ENCODE measurements around the gene WDR93.

Gene WDR93

DNA sequence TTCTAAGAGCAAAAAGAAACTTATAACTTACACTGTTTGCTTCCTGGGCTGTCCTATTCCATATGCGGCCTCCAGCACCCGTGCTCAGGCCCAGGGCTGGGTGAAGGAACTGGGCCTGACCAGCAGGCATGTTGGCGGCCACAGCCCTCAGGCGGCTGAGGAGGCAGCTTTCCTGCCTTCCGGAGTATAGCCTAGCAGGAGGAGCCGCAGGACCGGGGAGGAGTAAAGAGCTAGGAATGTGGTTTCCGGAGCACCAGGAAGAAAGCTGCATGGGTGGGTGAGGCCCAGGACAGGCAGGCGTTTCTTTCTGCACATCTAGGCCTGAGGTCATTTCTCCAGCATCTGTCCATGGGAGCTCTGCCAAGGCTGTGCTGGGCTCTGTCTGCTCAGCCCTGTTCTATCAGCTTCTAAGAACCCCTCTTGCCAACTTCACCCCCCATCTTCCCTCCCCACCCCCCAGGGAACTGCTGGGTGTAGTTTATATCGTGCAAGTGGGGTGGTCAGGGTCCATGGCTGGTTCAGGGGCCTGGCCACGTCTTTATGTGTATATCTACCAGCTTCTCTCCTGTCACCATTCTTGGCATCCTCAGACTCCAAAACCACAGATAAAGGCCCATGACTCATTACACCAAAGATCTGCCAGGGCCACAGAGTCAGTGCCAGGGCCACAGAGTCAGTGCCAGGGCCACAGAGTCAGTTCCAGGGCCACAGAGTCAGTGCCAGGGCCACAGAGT is 27.6 kb upstream of the WDR93 start:
- no peak for DNase-seq (ENCODE audit: low spot score)

DNA sequence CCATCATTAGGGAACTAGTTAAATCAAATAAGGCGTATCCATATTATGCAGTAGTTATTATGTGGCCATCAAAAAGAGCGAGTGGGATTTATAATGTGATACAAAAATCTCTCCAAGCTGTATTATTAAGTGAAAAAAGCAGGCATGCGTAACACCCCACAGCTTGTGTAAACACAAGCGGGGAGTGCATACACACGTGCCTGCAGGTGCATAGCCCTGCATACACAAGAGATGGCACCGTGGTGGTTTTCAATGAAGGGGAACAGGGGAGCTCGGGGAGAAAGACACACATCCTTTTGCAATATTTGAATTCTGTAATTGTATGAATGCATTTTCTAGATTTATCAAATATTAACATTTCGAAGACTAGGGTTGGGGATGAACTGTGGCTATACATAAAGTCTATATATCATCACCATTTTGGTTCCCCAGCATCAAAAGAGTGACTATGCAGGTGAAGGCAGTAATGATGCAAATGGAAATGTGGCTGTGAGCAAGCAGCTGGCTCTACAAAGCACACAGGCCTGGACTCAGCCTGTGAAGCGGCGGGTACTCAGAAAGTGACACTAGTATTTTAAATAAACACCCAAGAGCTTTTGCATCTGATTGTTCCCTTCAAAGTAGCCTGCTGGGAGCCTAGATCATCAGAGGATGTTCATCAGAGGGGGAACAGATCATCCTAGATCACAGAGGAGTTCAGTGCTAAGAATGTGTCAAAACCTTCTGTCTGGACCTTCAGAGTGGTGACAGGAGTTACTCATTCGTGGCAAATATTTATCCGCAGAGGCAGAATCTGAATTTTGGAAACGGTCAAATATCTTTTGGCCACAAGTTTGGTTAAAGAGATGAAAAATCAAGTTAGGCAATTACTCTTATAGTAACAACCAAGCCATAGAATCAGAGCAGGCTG is 25.9 kb upstream of the WDR93 start:
- no peak for DNase-seq (ENCODE audit: low spot score)

DNA sequence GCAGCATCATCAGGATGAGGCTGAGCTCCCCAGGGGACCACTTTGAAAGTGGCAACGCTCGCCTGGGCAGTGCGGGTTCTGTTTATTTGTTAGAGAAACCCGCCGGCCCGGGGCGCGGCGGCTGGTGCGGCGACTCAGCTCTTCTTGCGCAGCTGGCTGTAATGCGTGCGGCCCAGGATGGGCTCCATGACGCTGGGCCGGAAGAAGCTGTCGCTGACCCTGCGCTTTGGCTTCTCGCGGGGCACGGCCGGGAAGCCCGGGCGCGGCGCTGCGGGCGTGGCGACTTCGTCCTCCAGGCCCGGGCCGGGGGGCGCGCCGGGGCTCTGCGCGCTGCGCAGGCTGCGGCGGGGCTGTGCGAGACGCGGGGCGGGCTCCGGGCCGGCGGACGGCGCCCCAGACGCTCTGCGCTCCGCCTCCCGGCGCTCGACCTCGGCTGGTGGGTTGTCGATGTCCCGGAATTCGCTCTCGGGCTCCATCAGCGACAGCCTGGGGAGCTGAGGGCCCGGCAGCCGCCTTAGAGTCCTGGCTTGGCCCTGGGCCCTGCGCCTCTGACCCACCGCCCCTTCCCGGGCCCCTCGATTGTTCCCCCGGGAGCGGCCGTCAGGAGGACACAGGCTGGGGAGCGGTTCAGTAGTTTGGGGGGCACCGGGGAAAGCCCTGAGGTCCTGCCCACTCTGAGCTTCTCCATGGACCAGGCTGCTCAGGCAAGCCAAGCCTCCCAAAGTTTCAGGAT is 25.0 kb upstream of the WDR93 start:
- DNase-seq (ENCODE audit: low spot score): peak; percentile 81

DNA sequence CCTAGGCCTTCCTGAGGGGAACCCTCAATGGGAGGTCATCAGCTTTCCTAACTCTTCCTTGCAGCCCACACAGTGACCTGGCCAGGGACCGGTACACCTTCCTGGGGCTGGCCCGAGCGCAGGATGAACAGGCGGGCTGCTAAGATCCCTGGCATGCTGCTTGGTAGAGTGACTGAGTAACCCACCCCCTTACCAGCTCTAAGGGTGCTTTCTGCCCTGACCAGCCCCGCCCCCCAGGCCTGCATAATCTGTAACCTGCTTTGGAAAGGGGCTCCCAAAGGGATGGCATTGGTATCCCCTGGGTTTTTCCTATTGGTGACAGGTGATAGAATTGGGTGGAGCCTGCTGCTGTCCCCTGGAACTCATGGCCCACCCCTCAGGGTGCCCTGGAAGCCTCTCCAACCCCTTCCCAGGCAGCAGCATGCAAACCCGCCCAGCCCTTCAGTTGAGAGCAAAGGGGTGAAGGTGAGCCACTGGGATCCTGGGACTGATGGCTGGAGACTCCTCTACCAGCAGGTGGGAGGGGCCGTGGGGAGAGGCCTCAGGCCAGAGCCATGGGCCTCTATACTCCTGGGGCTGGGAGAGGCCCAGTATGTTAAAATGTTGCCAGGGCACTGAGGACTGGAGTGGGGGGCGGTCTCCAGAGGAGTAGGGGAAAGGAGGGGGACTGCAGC is 24.3 kb upstream of the WDR93 start:
- no peak for DNase-seq (ENCODE audit: low spot score)

DNA sequence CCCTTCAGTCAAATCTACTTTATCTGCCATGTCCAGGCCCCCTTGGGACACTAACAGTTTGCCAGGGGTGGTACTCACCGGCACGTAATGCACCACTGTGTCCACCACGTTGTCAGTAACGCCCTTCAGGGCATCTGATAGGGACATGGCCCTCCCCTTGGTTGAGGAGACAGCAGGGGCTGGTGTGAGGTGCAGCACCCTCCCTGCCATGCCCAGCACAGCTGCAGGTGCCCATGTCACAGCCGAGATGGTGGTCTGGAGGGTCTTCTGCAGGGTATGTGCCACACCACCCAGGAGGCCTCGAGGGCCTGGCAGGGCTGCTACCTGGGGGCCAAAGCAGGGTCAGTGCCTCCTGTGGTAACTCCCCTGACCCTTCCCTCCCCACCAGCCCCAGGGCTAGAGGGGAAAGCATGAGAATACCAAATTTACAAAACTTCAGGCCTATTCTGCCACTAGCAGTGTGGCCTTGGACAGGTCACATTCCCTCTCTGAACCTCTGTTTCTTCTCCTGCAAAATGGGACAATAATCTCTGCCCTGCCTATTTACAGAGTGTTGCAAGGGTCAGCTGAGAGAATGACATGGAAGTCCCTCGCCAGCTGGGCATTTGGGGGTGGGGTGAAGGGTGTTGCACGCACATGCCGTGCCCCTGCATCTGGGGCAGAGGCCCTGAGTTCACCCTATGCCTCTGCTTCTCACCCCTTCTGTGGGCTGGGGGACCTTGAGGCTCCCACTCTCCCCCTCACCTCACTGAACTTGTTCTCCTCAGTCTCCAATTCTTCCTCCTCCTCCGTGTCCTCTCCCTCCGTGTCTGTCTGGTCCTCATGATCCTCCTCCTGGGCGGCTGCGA is 23.5 kb upstream of the WDR93 start:
- no peak for DNase-seq (ENCODE audit: low spot score)

DNA sequence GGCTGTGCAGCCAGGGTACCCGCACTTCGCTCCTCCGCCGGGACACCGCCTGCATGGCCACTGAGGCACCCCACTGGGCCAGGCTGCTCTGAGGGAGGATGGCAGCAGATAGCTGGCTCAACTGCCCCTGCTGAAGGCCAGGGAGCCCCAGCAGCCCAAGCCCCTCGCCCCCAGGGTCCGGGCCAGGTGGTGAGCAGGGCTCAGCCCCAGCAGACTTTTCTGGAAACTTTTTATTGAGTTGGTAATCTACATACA is 23.0 kb upstream of the WDR93 start:
- DNase-seq (ENCODE audit: low spot score): no peak

DNA sequence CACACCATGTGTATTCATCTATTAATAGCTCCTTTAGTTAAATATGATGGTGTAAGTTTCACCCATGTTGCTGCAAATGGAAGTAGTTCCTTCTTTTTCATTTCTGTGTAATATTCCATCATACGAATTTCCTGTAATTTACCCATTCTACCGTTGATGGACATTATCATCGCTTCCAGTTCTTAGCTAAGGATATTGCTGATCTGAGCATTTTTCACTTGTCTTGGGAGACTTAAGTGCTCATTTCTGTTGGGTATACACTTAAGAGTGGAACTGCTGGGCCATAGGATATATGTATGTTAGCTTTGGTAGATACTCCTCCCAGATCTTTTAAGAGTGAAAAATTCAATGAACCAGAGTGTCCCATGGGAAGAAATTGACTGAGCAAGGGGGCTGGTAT is 22.4 kb upstream of the WDR93 start:
- no peak for DNase-seq (ENCODE audit: low spot score)

DNA sequence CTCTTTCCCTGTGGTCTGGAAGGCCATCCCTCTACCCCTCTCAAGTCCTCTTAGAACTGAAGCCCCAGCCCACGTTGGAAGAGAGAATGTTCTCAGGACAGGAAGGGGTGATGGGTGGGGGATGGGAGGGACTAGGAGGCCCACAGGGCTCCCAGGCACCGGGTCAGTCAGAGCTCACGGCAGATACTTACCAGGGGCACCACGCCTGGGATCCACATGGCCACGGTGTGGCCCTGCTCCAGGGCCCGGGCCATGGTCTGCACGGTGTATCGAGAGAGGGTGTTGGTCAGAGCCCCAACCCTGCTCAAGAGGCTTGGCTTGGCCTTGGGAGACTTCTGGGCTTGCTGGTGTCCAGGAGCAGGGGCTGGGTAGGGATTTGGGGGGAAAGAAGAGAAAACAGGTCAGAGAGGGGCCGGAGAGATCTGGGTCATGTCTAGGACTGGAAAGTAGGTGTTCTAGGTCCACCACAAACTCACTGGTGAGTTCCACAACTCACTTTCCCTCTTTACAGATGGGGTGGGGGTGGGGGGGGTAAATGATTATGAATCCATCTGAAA is 21.2 kb upstream of the WDR93 start:
- no peak for DNase-seq (ENCODE audit: low spot score)

DNA sequence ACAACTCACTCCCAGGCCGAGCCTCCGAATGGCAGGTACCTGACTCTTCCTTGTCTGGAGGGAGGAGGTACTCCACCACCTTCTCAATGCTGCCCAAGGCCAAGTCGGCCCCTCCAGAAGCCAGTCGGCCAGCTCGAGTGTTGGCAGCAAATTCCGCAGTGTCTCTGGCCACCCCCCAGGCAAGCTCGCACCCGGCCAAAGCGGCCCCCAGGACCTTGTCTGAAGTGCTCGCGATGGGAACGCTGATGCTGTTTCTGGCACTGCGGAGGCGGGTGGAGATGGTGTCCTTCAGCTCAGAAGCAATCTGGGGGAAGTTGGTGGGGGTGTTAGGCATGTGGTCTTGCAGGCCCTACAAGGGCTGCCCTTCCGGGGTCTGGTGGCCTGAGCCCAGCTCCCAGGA is 20.7 kb upstream of the WDR93 start:
- DNase-seq (ENCODE audit: low spot score): no peak

DNA sequence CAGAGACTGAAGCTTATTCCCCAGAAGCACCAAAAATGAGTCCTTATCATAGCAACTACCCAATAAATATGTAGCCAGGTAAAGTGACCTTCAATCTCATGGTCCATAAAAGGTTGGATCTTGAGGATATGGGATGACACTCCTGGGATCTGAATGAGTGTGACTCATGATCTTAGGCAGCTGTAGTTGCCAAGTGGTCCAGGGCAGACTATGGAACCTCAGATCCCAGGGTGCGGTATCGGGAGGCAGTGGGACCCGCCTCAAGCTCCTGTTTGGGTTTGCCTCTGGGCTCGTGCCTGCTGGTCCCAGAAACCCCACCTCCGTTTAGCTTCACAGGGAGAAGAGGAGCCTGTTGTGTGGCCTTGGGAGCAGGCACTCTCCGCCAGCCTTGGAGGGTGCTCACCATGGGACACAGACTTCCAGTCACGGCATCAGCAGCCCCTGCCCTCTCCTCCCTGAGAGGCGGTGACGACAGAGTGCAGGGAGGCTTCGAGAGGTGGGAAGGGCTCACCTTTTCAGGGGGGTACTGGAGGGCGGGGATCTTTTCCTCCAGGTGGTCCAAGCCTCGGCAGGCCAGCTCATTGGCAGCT is 19.5 kb upstream of the WDR93 start:
- DNase-seq (ENCODE audit: low spot score): no peak

DNA sequence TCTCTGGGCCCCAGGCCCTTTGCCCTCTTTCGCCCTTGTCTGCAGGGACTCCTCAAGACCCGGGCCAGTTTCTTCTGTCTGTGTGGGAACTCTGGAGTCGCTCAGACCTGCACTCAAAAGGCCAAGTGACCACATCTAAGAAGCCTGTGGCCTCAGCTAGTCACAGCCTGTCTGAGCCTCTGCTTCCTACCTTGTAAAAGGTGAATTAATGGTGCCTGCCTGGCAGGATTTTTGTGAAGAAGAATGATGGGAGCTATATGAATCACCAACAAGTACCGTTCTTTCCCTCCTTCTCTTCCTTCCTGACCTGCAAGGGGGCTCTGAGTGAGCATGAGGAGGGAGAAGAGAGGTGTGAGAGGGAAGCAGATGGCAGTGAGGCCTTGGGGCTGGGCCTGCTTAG is 18.9 kb upstream of the WDR93 start:
- no peak for DNase-seq (ENCODE audit: low spot score)

DNA sequence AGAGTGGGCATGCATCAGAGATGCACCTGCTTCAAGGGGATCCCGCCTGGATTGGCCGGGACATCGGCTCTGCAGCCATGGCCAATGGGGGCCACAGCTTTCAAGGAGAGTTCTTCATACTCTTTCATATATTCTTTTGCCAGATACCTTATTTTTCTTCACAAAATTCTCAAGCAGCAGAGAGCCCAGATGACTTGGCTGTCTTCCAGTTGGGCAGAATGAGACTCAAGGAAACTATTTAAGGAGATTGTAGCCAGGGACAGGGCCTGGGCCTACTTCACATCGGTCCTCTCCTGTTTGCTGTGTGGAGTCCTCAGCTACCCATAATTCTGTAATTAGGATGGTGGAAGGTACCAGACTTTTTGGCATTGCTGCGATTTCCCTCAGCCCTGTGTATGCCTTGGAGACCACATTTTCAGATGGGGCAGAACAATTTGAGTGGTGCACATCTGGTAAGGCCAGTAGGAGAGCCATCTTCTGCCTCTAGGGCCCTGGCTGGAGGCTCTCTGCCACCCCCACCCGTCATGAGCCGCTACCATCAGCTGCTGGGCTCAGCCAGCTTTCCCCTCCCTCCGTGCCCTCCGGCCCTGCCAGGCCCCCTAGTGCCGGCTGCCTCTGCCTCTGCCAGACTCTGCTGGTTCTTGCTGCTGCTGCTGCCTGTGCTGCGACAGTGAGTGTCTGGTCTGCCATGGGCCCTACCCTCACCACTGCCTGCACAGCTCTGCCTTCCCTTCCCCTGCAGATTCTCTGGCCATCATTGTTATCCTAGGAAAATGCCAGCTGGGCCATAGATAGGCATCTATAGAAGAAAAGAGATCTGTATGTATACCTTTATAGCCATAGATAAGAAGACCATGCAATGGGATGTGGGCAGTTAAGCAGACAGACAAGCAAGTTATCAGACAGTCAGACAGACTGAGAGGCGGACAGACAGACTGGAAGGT is 18.1 kb upstream of the WDR93 start:
- DNase-seq (ENCODE audit: low spot score): no peak

DNA sequence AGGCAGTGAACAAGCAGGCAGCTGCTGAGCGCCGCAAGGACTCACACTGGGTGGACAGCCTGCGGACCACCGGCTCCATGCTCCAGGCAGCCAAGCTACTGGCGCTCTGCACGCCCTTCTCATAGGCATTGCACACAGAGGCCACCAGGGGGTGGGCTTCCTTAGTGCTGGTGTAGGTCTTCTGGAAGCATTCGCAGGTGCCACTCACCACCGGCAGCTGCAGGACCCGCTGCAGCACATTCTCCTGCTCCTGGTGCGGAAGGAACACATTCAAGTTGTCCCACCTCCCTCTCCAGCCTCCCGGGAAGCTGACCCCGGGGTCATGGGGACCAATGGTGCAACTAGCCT is 17.5 kb upstream of the WDR93 start:
- DNase-seq (ENCODE audit: low spot score): peak; percentile 93

DNA sequence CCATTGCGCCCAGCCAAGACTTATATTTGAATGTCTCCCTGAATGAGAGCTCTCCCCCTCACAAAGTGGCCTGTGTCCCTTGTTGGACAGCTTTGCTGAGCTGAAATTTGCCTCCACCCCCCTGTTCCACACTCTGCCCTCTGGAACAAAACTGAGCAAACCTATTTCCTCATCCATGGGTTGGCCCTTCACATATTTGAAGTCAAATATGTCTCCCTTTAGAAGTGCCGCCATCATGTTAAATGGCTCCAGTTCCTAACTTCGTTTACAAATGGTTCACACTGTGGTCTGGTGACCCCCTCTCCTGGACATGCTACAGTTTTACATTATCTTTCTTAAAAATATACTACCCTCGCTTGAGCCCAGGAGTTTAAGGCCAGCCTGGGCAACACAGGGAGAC is 16.1 kb upstream of the WDR93 start:
- no peak for DNase-seq (ENCODE audit: low spot score)

DNA sequence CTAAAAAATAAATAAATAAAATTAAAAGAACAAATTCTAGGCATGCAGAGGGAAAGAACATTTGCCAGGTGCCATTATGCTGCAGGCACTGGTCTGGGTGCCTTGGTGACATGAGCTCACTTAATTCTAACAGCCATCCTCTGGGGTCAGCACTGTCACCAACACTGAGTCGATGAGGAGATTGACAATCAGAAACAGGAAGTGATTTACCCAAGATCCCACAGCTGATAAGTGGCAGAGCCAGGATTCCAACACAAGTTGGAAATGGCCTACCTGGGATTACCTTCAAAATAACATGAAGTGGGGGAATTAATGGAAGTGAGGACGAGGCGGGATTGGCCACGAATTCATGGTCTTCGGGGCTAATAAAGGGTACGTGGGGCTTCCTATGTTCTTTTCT is 15.0 kb upstream of the WDR93 start:
- no peak for DNase-seq (ENCODE audit: low spot score)

DNA sequence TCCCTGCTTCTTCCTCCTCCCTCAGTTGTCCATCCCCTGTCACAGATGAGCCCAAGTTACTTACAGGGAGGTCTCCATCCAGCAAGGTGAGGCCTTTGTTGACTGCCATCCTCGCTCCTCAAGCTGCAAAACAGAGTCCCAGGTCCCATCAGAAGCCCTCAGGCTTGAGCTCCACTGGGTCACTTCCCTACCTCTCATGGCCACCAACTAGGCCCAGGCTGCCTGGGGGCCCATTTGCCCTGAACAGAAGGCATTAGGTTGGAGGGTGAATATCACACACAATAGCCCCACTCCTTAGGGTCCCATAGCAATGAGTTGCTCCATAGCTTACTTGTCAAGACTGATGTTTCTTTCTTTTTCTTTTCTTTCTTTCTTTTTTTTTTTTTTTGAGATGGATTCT is 13.2 kb upstream of the WDR93 start:
- DNase-seq (ENCODE audit: low spot score): no peak

DNA sequence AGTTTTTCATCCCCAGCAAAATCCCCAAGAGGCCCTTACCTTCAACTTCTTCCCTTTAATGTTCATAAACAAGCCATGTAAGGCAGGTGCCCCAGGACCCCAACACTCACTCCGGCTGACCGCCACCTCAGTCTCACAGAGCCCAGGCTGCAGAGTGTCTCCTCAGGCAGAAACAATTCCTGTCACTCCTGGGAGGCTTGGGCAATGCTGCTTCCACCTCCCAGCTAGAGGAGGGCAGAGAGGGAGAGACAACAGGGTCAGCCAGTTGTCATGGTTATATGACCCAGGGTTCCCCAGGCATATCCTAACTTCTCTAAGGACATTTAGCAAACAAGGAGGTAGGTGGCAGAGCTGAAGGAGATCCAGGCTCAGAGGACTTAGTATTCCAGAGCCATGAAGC is 11.4 kb upstream of the WDR93 start, which contains the start of gene PLIN1:
PLIN1 (minus strand) TSS at position 156 of the 400 bp plus-strand sequence. CDS start 1,878 bp downstream, outside the sequence.
- DNase-seq (ENCODE audit: low spot score): no peak

DNA sequence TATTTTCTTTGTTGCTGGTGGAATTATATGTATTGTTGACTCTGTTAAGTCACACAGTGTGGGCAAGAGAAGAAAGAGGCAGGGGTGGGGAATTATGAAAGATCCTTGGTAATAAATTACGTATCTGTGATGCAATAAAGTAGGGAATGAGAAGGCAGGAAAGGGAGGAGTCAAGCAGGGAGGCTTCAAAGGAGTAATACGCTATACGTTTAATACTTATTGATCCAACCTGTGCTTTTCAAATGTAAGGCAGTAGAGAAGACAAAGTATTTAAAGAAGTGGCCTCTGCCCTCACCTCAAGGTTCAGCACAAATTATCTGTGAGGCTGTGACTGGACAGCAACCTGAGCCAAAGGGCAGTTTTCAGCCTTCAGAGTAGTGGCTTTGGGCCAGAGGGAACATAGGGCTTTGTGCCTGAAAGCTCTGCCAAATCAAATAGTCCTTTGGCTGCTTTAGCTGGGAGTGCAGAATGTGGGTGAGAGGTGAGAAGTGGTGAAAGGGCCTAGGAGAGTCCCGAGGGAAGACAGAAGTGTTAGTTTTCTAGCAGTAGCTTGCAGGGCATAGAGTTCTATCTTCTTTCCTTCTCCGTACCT is 10.2 kb upstream of the WDR93 start:
- DNase-seq (ENCODE audit: low spot score): no peak

DNA sequence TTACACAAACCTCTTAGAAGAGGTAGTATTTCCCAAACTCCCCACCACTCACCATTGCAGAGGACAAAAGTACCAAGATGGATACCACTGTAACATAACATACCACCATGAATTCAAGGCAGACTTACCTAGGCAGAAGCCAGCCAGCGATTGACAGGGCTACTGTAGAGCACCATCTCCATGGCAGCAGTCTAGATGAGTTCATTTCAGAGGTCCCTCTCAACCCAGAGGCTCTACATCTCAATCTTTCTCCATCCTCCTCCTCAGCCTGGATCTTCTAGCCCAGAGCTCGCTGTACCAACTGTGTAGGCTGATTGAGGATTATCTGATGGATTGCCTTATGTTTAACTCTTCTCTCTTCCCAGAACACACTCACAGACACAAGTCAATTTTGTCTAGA is 9.5 kb upstream of the WDR93 start:
- DNase-seq (ENCODE audit: low spot score): no peak
